ENCODE measurements around the gene MAP2K7.
A peak's percentile ranks its signal among the peaks of the same experiment; 100 is the strongest.

The MAP2K7 gene

DNA sequence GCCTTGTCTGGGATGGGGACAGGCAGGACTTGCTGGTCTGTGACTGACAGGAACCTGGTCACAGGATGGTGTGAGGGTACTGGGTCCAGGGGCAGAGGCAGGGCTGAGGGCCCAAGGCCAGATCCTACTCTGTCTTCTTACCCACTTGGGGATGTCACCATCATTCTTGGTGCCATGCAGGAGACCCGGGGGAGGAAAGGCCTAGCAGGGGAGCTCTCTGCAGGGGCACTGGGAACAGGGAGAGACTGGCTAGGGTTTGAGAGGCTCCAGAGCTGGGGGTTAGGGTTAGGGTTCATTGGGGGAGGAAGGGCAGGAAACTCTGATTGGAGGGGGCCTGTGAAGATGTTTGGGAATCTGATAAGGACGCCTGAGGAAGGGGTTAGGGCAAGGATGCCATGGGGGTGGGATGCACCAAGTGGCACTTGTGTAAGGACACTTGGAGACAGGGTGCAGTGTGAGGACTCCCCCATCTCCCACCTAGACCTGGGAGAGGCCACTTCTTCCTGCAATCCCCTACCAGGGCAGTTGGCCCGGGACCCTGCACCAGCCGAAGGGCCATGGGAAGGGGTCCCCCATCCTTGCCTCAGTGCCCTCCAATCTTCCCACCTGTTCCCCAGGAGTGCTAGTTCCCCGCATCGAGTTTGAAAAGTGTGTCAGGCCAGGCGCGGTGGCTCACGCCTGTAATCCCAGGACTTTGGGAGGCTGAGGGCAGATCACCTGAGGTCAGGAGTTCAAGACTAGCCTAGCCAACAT, 36.4 kb upstream of the MAP2K7 start:
- TF ChIP-seq, protein P1, sequence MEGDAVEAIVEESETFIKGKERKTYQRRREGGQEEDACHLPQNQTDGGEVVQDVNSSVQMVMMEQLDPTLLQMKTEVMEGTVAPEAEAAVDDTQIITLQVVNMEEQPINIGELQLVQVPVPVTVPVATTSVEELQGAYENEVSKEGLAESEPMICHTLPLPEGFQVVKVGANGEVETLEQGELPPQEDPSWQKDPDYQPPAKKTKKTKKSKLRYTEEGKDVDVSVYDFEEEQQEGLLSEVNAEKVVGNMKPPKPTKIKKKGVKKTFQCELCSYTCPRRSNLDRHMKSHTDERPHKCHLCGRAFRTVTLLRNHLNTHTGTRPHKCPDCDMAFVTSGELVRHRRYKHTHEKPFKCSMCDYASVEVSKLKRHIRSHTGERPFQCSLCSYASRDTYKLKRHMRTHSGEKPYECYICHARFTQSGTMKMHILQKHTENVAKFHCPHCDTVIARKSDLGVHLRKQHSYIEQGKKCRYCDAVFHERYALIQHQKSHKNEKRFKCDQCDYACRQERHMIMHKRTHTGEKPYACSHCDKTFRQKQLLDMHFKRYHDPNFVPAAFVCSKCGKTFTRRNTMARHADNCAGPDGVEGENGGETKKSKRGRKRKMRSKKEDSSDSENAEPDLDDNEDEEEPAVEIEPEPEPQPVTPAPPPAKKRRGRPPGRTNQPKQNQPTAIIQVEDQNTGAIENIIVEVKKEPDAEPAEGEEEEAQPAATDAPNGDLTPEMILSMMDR (IDR thresholded peaks at IDR 0.05; ENCODE audit: control insufficient read depth, insufficient read depth, low read depth, low read length, missing control alignments), result no peak
- H3K4me3 ChIP-seq (ENCODE audit: control insufficient read depth, low read depth, low read length), result no peak overlapping the region
- DNase-seq (ENCODE audit: low read depth), result no peak

- TF ChIP-seq, protein P1 (IDR thresholded peaks at IDR 0.05; ENCODE audit: control insufficient read depth, insufficient read depth, low read depth, low read length, missing control alignments), result no peak
- DNase-seq (ENCODE audit: low read depth), result no peak
- H3K4me3 ChIP-seq (ENCODE audit: control insufficient read depth, low read depth, low read length), result no peak overlapping the region
Measured at GRCh38 chr19:7868326-7868670, 35.4 kb upstream of the MAP2K7 start.

GRCh38 chr19:7868671-7869452, 34.8 kb upstream of the MAP2K7 start:
- DNase-seq (ENCODE audit: low read depth), result no peak
- TF ChIP-seq, protein P1 (IDR thresholded peaks at IDR 0.05; ENCODE audit: control insufficient read depth, insufficient read depth, low read depth, low read length, missing control alignments), result peak; percentile 39
- H3K4me3 ChIP-seq (ENCODE audit: control insufficient read depth, low read depth, low read length), result peak overlapping the region; percentile 24

DNA sequence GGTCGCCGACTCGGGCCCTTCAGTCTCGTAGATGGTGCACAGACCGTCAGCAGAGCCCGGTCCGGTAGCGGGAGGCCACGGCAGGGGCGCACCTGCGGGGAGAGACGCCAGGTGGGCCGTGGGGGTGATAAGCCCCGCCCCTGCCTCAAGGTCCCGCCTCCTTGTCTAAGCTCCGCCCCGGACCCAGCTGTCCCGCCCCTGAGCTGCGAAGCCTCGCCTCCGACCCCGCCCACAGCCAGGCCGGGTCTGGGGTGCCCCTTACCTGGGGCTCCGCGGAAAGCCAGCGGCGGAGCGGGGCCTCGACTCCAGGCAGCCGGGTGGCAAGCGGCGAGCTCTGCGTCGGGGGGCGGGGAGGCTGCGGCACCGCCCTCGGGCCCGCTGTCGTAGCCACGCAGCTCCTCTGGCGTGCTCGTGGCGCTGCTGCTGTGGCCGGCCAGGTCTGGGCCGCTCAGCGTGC, 34.2 kb upstream of the MAP2K7 start:
- H3K4me3 ChIP-seq (ENCODE audit: control insufficient read depth, low read depth, low read length), result peak overlapping the region; percentile 23
- DNase-seq (ENCODE audit: low read depth), result no peak
- TF ChIP-seq, protein P1 (IDR thresholded peaks at IDR 0.05; ENCODE audit: control insufficient read depth, insufficient read depth, low read depth, low read length, missing control alignments), result no peak

GRCh38 chr19:7869910-7870511, 33.7 kb upstream of the MAP2K7 start:
- TF ChIP-seq, protein P1 (IDR thresholded peaks at IDR 0.05; ENCODE audit: control insufficient read depth, insufficient read depth, low read depth, low read length, missing control alignments), result no peak
- H3K4me3 ChIP-seq (ENCODE audit: control insufficient read depth, low read depth, low read length), result no peak overlapping the region
- DNase-seq (ENCODE audit: low read depth), result no peak

GRCh38 chr19:7870571-7871436, 32.9 kb upstream of the MAP2K7 start:
- no peak overlapping the region for H3K4me3 ChIP-seq (ENCODE audit: control insufficient read depth, low read depth, low read length)
- no peak for DNase-seq (ENCODE audit: low read depth)

More at GRCh38 chr19:7870571-7871436, 32.9 kb upstream of the MAP2K7 start:
- TF ChIP-seq, protein P1 (IDR thresholded peaks at IDR 0.05; ENCODE audit: control insufficient read depth, insufficient read depth, low read depth, low read length, missing control alignments), result no peak

Data from AG09309 (cell line).